HL-60 (cell line): ENCODE data around the gene CLCF1.
"Not testable (repeated sequence)": the region's sequence is repeated elsewhere in the genome, so short reads cannot be mapped to it uniquely, and the experiment has no call there.

Experiments used
- POLR2AphosphoS5 ChIP-seq: IDR thresholded peaks from 2 replicates; pipeline ENCODE4 v1.6.1; 2012; ENCODE audit warnings: low read depth
- REST ChIP-seq: IDR thresholded peaks from 2 replicates; pipeline ENCODE4 v1.6.1; 2012; ENCODE audit warnings: low read depth; ENCODE audit not compliant: insufficient replicate concordance
- SPI1 ChIP-seq: IDR thresholded peaks from 2 replicates; pipeline ENCODE4 v1.6.1; 2012; ENCODE audit warnings: low read depth, mild to moderate bottlenecking, borderline replicate concordance
- TF ChIP-seq, protein P1 (sequence below): IDR thresholded peaks from one replicate; pipeline ENCODE4 v1.5.1; 2011; ENCODE audit warnings: low read length, control low read depth, inconsistent platforms; ENCODE audit not compliant: insufficient read depth

GRCh38 chr11:67402192-67402839, 28.9 kb upstream of the CLCF1 start:
- TF ChIP-seq REST, SPI1, POLR2AphosphoS5: not testable (repeated sequence)
- TF ChIP-seq, protein P1, sequence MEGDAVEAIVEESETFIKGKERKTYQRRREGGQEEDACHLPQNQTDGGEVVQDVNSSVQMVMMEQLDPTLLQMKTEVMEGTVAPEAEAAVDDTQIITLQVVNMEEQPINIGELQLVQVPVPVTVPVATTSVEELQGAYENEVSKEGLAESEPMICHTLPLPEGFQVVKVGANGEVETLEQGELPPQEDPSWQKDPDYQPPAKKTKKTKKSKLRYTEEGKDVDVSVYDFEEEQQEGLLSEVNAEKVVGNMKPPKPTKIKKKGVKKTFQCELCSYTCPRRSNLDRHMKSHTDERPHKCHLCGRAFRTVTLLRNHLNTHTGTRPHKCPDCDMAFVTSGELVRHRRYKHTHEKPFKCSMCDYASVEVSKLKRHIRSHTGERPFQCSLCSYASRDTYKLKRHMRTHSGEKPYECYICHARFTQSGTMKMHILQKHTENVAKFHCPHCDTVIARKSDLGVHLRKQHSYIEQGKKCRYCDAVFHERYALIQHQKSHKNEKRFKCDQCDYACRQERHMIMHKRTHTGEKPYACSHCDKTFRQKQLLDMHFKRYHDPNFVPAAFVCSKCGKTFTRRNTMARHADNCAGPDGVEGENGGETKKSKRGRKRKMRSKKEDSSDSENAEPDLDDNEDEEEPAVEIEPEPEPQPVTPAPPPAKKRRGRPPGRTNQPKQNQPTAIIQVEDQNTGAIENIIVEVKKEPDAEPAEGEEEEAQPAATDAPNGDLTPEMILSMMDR, result not testable (repeated sequence)
